ENCODE results near the gene RPL7A. TPM values are rescaled to one million over a fixed set of nuclear protein-coding genes. Genes with fewer than 3 reads are reported as not detected.
"Not testable (repeated sequence)": the region's sequence is repeated elsewhere in the genome, so short reads cannot be mapped to it uniquely, and the experiment has no call there.

The RPL7A gene
- total and polyA plus RNA-seq, 2 of the 4 experiments (the other 2 are of a cell fraction), result 3,220 to 4,096 TPM

GRCh38 chr9:133323991-133324703 lies 23.9 kb upstream of the RPL7A start:
- H2AK5ac ChIP-seq (ENCODE audit: low read depth, low read length), result no peak overlapping the region
- no peak overlapping the region for H3K4ac ChIP-seq (ENCODE audit: low read depth, low read length)
- dilution Hi-C loops (cut with HindIII; ENCODE audit: low sequenced_read_pairs, unreplicated experiment), result no loop called here
- H3K27ac ChIP-seq (ENCODE audit: insufficient read depth, low read length), result no peak overlapping the region
- no peak overlapping the region for H3K9ac ChIP-seq (ENCODE audit: low read depth, low read length)
- H4K8ac ChIP-seq (ENCODE audit: low read depth in 2 of 2, low read length in 2 of 2), result no peak overlapping the region
- no peaks in the 10 kb centered on the region for H3K36me3 ChIP-seq (ENCODE audit: control insufficient read depth, insufficient read depth, low read length)
- H4K5ac ChIP-seq (ENCODE audit: low read depth, low read length), result no peak overlapping the region
- H3K4me1 ChIP-seq (ENCODE audit: control insufficient read depth, insufficient read depth, low read length), result no peaks in the 10 kb centered on the region
- intact Hi-C loops (cut with micrococcal nuclease), result no loop called here
- no peak overlapping the region for H4K91ac ChIP-seq (ENCODE audit: insufficient read depth, low read depth, low read length)
- peaks cover 17% of the 10 kb centered on the region for H3K27me3 ChIP-seq (ENCODE audit: control insufficient read depth, insufficient read depth, low read length)
- no peaks in the 10 kb centered on the region for H3K9me1 ChIP-seq (ENCODE audit: insufficient read depth, low read length)
- no peak overlapping the region for H2BK120ac ChIP-seq (ENCODE audit: low read depth, low read length)
- H3K23ac ChIP-seq (ENCODE audit: low read depth, low read length), result no peak overlapping the region
- no peak overlapping the region for H3K4me3 ChIP-seq (ENCODE audit: insufficient read depth, low read depth, low read length)
- ChIA-PET POLR2A (ENCODE audit: unreplicated experiment) (no interaction called here), CTCF (interaction anchor here (0.5 kb wide), 1 partner anchor 139 kb away, joined by 5 read pairs; no protein-coding TSS in a partner anchor)
- no peak overlapping the region for H2BK5ac ChIP-seq (ENCODE audit: low read depth, low read length, poor library complexity, severe bottlenecking)
- no peak overlapping the region for H2AK9ac ChIP-seq (replicated peaks; ENCODE audit: low read depth, low read length, poor library complexity)
- H2BK15ac ChIP-seq (ENCODE audit: low read depth, low read length), result no peak overlapping the region
- ATAC-seq (ENCODE audit: low read depth) (no peak), DNase-seq (no peak)
- H3K56ac ChIP-seq (ENCODE audit: extremely low read depth, insufficient read depth, low read length), result no peak overlapping the region
- no peak overlapping the region for H3K18ac ChIP-seq (ENCODE audit: low read depth, low read length)
- no peak overlapping the region for H2BK20ac ChIP-seq (ENCODE audit: low read depth, low read length)
- in situ Hi-C loops (cut with MboI; ENCODE audit: low sequenced_read_pairs), result no loop called here
- H3K79me1 ChIP-seq (ENCODE audit: low read depth in 1 of 2, low read length in 2 of 2), result no peaks in the 10 kb centered on the region
- no peaks in the 10 kb centered on the region for H4K20me1 ChIP-seq (ENCODE audit: insufficient read depth, low read length)
- no peak for TF ChIP-seq USF2 (IDR thresholded peaks at IDR 0.05; ENCODE audit: low read depth, low read length)
- TF ChIP-seq MAFK (IDR thresholded peaks at IDR 0.05; ENCODE audit: low read depth, low read length), result no peak
- no peak for TF ChIP-seq POLR2A (IDR thresholded peaks at IDR 0.05; ENCODE audit: low read depth, low read length)
- no peaks in the 10 kb centered on the region for H3K9me3 ChIP-seq (ENCODE audit: control insufficient read depth, insufficient read depth, low read length)
- H3K14ac ChIP-seq (replicated peaks; ENCODE audit: low read depth, low read length), result no peak overlapping the region
- H3K4me2 ChIP-seq (ENCODE audit: low read depth, low read length), result no peak overlapping the region
- no TSS peak for BruUV-seq (replicated peaks)
- 85% methylated on average over 7 of the region's 13 CpGs; no CpG with 5 or more reads in 1 of the 2 experiments for WGBS, 2 experiments (ENCODE audit: extremely low coverage in 2 of 2, insufficient read length in 1 of 2)
- no peak overlapping the region for H2AFZ ChIP-seq (replicated peaks; ENCODE audit: low read length, poor library complexity)

GRCh38 chr9:133327021-133327420 lies 21.0 kb upstream of the RPL7A start:
- H2AK9ac ChIP-seq (replicated peaks; ENCODE audit: low read depth, low read length, poor library complexity); H2AK5ac ChIP-seq (ENCODE audit: low read depth, low read length); H4K20me1 ChIP-seq (ENCODE audit: insufficient read depth, low read length); dilution Hi-C loops (cut with HindIII; ENCODE audit: low sequenced_read_pairs, unreplicated experiment); H3K79me1 ChIP-seq (ENCODE audit: low read depth in 1 of 2, low read length in 2 of 2); H3K27ac ChIP-seq (ENCODE audit: insufficient read depth, low read length); H3K9me3 ChIP-seq (ENCODE audit: control insufficient read depth, insufficient read depth, low read length); H3K18ac ChIP-seq (ENCODE audit: low read depth, low read length); H4K5ac ChIP-seq (ENCODE audit: low read depth, low read length); H4K91ac ChIP-seq (ENCODE audit: insufficient read depth, low read depth, low read length); H3K4me2 ChIP-seq (ENCODE audit: low read depth, low read length); H2BK5ac ChIP-seq (ENCODE audit: low read depth, low read length, poor library complexity, severe bottlenecking); BruUV-seq (replicated peaks); H2BK20ac ChIP-seq (ENCODE audit: low read depth, low read length); H3K4me3 ChIP-seq (ENCODE audit: insufficient read depth, low read depth, low read length); H3K4ac ChIP-seq (ENCODE audit: low read depth, low read length); DNase-seq; in situ Hi-C loops (cut with MboI; ENCODE audit: low sequenced_read_pairs); H3K4me1 ChIP-seq (ENCODE audit: control insufficient read depth, insufficient read depth, low read length); H3K9me1 ChIP-seq (ENCODE audit: insufficient read depth, low read length); H3K23ac ChIP-seq (ENCODE audit: low read depth, low read length); H3K14ac ChIP-seq (replicated peaks; ENCODE audit: low read depth, low read length); intact Hi-C loops (cut with micrococcal nuclease); H3K56ac ChIP-seq (ENCODE audit: extremely low read depth, insufficient read depth, low read length); CTCF ChIA-PET; H2AFZ ChIP-seq (replicated peaks; ENCODE audit: low read length, poor library complexity); H2BK15ac ChIP-seq (ENCODE audit: low read depth, low read length); H2BK120ac ChIP-seq (ENCODE audit: low read depth, low read length); H3K9ac ChIP-seq (ENCODE audit: low read depth, low read length); H4K8ac ChIP-seq (ENCODE audit: low read depth in 2 of 2, low read length in 2 of 2); POLR2A ChIA-PET (ENCODE audit: unreplicated experiment); ATAC-seq (ENCODE audit: low read depth): not testable (repeated sequence)
- H3K27me3 ChIP-seq (ENCODE audit: control insufficient read depth, insufficient read depth, low read length), result peaks cover 12% of the 10 kb centered on the region; the same call in 1 of the 2 replicates
- H3K36me3 ChIP-seq (ENCODE audit: control insufficient read depth, insufficient read depth, low read length), result peaks cover 12% of the 10 kb centered on the region
- WGBS, 2 experiments (ENCODE audit: extremely low coverage in 2 of 2, insufficient read length in 1 of 2), result 70% methylated on average over 2 of the region's 6 CpGs; no CpG with 5 or more reads in 1 of the 2 experiments

All from IMR-90 (cell line).